HG02970 (cell line): ENCODE data around the gene WRAP73.

Experiments used
- ATAC-seq: cut with Tn5 transposase; IDR thresholded peaks from one replicate; pipeline ENCODE4 v1.9.1; 2021; ENCODE audit warnings: mild to moderate bottlenecking, moderate library complexity, moderate number of reproducible peaks; ENCODE audit not compliant: unreplicated experiment, low FRiP score

WRAP73 gene

DNA sequence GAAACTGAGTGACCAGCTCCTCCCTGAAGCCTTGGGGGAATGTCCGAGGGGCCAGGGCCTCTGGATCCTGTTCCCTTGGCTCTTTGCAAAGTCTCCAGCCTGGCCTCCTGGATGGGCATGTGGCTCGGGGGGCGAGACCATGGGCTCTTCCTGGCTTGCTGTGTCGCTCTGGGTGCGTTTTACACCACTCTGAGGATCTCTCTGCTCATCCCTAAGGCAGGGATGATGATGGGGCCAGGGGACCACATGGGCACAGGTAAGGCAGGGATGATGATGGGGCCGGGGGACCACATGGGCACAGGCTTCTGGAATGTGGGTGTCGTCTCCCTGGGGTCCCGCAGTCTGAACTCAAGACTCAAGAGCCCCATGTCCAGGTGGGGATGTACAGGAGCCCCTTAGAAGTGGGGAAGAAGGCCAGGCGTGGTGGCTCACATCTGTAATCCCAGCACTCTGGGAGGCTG lies 20.1 kb upstream of the WRAP73 start:
- ATAC-seq, result no peak

DNA sequence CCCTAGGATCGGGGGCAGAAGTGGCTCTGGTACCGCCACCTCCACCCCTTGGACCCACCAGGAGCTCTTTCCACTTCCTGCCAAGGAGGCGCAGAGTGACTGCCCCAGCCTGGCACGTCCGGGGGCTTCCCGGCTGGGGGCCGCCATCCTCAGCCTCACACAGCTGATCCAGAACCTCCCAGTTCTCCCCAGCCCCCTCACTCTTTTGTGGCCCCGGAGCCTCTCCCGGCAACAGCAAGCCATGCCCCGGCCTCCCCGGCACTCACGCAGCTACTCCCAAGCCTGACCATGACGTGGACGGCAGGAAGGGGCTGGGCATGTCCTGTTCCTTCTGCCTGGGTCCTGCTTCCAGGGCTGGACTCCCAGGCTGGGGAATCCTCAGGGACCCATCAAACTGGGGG lies 19.5 kb upstream of the WRAP73 start:
- ATAC-seq, result no peak

DNA sequence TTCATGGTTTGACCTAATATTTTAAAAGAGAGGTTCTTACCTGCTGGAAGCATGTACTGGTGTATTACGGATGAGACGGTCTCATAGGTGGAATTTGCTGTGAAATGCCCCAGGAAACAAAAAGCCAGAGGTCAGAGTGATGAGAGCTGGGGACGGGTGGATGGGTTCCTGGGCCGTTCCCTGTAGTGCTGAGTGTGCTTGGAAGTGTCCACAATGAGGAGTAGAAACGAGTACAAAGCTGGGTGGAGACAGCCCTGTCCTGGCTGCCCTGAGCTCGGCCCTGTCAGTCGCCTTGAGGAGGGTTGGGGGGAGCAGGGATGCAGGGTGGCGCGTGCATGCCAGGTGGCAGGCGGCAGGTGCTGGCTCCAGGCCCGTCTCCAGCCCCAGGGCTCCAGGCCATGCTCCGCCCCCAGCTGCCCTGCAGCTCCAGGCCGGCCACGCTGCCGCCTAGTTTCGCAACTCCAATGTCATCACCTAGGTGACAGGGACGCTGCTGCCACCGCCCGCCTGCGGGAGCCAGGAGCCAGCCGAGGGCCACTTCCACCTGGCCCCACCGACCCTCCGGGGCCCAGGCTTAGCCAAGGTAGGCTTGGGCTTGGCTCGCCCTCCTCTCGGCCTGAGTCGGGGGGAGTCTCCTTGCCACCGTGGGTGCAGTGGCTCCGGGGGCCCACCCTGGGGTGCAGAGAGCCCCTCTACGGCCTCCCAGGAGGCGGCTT lies 18.8 kb upstream of the WRAP73 start:
- no peak for ATAC-seq

DNA sequence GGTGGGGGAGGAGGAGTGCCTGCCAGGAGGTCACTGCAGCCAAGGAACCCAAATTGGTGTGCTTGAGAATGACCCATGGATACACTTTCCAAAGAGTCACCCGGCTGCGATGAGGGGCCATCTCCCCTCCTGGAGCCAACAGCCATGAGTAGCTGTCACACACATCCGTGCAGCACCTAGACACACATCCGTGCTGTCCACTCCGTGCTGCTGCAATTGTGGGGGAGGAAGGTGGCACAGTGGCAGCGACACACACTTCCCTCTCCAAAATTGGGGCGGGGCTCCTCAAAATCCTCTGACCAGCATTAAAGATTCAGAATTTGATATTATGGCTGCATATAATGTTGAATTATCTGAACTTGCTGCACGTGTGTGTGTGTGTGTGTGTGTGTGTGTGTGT lies 18.2 kb upstream of the WRAP73 start:
- no peak for ATAC-seq

DNA sequence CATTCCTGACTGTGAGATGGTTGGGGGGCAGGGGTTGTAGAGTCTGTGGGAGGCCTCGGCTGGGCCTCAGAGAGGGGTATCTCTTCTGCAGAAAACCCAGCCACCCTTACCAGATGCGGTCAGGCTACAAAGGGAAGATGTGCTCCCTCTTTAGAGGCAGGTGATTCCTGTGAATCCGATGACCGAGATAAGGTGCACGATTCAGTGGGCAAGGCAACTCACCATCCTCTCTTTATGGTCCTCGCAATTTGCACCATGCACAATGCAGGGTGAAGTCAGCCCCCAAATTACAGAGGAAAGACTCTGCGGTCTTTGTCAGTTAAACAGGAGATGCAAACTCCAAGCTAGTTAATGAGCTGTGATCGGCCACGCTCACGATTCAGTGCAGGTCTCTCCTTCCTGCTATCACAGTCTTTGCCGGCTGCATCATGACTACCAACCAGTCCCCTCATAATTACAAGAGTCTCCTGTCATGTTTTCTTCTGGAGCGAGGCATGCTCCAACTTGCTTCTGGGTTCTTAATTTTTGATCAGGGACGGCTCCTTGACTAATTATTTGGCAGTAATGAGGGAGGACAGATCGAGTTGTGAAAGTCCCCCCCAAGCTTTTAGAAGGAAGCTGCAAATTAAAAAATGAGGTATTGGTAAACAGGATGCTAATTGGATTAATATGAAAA lies 14.9 kb upstream of the WRAP73 start:
- no peak for ATAC-seq

DNA sequence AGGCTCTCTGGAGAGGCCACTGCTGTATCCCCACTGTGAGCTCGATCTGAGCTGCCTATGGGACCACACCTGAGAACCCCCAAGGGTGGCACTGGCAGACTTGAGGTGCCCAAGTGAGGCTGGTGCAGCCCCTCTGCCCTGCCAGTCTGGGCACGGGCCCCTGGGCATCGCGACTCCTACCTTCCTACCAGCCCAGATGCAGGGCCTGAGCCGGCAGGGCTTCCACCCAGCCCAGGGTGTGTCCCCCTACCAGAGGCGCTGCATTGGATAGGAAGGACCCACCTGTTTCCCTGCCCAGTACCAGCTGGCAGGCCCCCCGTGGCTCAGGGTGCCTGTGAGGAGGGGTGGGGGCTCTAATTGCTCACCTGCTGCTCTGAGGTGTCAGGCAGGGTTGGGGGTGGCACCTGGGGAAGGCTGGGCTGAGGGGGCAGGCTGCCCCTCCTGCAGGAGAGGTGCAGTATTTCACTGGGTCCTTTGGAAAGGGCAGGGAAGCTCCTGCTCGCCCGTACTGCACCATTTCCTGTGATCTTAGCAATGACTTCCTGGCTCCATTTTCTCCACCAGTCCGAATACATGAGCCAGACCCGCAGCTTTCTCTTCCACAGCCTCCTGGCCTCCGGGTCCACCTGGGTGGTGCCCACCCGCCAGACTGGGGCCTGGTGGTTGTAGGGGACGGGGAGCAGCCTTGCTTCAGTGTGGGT lies 14.2 kb upstream of the WRAP73 start:
- ATAC-seq, result no peak

DNA sequence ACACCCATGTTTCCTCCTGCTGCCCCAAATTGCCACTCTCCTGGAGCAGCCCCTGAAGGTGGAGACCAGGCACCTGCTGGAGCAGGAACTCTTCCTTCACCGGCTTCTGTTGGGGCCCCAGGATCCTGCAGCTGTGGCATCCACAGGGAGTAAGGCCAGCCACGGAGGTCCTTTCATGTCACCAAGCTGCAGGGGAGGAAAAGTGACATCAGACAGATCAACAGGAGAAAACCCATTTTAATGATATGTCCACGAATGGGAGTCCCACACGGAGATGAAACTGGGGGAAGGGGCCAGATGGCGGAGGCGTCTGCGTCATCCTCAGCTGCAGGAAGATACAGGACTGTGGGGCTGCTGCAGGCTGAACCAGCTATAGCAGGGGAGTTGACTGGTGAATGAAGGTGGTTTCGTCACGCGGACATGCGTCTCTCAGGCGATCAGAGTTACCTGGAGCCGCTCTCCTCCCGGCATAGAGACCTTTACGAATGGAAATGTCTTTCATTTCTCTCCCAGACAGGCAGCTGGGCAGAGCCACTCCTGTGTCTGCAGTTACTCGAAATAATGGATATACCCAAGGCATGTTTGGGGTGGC lies 12.3 kb upstream of the WRAP73 start:
- ATAC-seq, result no peak

DNA sequence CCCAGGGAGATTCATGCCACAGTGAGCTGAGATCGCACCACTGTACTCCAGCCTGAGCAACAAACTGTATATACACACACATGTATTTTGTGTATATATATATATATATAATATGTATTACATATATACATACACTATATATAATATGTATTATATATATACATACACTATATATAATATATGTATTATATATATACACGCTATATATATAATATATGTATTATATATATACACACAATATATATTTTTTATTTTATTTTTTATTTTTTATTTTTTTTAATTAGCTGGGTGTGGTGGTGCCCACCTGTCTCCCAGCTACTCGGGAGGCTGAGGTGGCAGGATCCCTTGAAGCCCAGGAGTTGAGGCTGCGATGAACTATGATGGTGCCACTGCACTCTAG lies 11.7 kb upstream of the WRAP73 start:
- ATAC-seq, result no peak

DNA sequence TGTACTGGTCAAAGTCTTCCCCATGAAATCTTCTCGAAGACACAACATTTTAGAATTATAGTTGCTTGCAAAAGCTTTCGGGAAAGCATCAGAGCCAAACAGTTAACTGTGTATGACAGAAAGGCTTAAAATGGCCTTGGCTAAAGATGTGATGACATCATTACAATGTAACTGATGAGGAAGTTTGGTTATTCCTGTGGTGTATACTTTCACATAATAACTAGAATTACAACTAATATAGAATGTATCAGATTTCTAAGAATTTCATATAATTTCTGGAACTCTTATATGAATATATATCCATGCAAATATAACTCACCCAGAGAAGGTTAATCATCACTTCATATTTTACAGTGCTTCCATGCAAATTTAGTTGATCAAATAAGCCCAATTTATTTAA lies 10.8 kb upstream of the WRAP73 start:
- ATAC-seq, result no peak

DNA sequence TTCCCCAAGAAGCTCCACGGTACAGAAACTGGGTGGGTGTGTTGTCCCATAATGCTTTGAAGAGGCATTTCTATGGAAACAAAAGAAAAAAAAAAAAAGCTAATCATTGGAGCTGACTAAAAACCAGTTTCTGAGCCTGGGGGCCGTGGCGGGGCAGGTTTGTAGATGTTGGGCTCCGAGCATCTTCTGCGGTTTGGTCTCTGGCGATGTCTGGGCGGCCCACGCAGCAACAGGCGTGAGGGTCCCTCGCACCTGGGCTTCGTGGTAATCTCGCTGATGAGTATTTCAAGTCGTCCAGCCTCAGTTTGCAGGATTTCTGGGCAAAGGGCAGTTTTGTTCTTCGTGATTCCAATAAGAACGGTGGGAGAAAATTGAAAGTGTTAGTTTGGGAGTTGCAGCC lies 9.2 kb upstream of the WRAP73 start:
- no peak for ATAC-seq

DNA sequence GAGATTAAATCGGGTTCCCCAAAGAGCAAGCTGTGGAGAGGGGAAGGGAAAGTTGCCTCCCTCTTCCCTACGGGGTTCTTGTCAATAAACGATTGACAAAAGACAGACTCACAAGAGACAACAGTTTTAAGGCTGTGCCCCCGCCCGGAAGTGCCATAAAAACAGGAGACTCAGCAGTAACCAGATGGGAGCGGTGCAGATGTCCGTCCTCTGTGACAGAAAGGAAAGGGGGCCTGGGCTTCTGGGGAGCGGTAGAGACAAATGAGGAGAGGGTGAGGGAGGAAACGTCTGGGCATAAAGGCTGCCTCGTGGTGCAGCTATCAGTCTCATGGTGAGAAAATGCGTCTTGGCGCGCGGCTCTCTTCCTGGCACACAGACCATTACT lies 8.3 kb upstream of the WRAP73 start:
- ATAC-seq, result no peak

DNA sequence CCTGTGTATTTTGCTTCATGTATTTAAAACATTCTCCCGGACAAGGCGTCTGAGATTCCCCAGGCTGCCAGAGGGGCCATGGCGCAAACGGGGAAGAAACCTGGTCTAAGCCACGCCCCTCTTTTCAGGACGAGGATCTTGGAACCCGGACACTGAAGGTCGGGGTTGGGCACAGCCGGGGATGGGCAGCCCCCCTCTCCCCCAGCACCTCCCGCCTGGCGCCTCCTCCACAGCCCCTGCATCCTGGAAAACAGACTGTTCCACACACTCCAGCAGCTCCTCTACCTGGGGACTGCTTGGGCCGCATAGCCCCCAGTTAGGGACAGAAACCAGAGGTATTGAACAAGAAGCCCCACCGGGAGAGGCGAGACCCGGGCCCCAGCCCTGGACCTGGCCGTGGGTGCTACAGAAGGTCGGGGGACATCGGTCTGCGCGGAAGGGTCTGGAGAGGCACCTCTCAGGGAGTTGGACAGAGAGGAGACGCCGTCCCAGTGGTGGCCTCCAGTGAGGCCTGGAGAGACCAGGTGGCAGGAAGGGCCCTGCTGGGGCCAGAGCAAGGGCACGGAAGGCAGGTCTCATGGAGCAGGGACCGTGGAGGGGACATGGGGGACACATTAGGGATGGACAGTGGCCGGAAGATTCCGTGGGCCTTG lies 7.8 kb upstream of the WRAP73 start:
- no peak for ATAC-seq

DNA sequence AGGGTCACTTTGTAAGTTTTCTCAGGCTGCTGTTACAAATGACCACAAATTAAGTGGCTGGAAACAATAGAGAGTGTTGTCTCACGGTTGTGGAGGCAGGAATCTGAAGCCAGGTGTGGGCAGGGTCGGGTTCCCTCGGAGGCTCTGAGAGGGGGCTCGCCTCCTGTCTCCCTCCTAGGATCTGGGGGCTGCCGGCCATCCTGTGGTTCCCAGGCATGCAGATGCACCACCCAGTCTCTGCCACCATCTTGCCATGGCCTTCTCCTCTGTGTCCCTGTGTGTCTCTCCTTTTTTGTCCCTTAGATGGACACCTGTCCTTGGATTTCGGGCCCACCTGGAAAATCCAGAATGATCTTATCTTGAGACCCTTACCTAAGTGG lies 7.2 kb upstream of the WRAP73 start:
- ATAC-seq, result no peak

DNA sequence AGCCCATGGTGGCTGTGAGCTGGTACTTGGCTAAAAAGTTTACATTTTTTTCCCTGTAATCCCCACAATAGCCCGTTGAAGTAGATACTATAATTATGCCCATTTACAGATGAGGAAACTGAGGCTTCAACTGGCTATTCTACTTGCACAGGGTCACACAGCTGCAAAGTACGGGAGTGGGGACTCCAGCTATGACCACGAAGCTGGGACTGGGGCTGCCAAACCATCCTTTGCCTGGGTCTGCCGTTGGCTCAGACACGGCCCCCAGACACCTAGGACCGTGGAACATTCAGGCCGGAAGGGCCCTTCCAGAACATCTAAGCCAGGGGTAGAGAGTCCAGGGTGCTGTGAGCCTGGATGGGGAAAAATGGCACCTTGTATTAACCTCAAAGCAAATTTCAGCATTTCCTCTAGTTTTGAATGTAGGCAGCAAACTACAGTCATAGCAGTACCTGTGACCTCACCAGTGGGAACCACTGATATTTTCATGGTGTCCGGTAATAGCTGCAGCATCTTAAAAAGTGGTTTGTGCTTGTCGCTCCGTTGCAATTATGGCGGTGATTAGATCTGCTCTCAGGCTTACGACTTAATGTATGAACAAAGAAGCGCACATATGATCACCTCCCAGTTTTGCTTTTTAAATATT lies 6.7 kb upstream of the WRAP73 start:
- no peak for ATAC-seq

DNA sequence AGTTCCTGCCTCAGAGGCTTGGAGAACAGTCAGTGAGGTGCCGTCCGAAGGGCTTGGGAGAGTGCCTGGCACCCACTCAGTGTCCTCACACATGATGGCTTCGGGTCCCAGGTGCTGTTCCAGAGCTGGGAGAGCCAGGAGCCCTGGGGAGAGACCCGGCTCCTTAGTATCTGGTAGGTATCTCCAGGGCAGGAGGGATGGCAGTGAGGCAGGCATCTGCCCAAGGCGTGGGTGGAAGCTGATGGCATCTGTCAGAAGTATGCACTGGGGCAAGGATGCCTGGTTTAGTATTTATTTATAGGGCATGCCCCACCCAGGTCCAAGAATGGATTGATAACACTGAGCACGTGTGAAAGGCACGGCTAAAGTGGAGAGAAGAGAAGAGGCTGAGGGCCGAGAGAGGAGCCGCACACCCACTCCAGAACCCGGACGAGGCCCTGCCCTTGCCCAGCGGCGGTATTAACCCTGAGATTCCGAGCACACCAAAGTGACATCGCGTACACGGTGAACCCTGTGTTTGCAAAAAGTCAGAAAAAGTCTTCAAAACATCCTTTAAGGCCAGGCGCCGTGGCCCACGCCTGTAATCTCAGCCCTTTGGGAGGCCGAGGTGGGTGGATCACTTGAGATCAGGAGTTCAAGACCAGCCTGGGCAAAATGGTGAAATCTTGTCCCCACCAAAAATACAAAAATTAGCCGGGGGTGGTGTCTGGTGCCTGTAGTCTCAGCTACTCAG lies 4.8 kb upstream of the WRAP73 start:
- ATAC-seq, result no peak

DNA sequence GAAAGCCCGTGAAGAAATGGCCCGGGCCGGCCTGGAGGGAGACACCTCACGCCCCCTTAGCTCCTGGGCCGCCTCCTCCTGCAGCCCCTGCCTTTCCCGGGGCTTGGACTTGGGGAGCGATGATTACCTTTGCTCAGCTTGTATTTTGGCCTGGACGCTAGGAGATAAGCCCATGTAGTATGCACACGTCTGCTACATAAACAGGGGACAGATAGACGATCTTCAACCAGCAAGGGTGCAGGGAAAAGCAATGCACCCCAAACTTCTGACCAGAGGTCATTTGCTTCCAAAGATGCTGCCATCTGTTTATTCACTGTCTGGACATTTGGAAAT lies 3.3 kb upstream of the WRAP73 start:
- ATAC-seq, result no peak

DNA sequence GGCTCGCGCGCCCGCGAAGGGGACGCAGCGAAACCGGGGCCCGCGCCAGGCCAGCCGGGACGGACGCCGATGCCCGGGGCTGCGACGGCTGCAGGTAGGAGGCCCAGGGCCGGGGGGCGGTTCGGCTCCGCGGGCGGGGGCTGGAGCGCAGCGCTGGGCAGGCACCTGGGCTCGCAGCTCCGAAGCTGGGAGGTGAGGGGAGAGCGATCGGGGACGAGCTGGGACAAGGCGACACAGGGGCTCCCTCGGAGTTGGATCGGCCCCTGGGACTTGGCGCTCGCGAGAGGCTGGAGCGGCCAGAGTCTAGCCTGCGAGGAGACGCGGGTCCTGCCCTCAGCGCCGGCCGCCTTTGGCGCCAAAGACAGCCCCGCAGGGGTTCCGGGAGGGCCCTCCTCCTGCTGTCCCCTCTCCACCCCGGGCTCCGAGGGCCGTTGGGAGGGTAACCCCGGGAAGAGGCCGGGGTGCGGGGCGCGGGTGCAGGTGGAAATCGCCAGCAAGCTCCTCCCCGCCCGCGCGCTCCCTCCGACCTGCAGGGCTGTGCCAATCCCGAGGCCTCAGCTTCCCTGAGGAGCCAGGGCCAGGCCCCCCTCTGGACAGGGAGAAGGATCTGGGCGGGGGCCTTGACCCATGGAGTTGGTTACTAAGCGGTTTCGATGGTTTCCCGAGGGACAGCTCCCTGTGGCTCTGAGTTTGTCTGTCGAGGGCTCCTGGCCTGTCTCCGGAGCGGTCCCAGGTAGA lies 2.8 kb upstream of the WRAP73 start:
- ATAC-seq, result no peak

DNA sequence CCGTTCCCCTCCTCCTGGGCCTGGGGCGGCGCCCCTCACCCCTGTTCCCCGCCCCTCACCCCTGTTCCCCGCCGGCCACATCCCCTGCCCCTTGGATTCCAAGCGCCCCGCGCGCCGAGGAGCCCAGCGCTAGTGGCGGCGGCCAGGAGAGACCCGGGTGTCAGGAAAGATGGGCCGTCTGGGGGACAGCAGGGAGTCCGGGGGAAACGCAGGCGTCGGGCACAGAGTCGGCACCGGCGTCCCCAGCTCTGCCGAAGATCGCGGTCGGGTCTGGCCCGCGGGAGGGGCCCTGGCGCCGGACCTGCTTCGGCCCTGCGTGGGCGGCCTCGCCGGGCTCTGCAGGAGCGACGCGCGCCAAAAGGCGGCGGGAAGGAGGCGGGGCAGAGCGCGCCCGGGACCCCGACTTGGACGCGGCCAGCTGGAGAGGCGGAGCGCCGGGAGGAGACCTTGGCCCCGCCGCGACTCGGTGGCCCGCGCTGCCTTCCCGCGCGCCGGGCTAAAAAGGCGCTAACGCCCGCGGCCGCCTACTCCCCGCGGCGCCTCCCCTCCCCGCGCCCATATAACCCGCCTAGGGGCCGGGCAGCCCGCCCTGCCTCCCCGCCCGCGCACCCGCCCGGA lies 2.1 kb upstream of the WRAP73 start, which contains the start of gene TP73:
Gene TP73 (plus strand): TSS at position 587 of the 618 bp plus-strand sequence. CDS start 29,850 bp downstream, outside the sequence.
- ATAC-seq, result no peak
